Measurements from ENCODE around the gene GMPPB.

- TF ChIP-seq FOXP1 (CRISPR knock-in tag; IDR thresholded peaks at IDR 0.05; ENCODE audit: borderline replicate concordance): no peak
- TF ChIP-seq, protein P1, sequence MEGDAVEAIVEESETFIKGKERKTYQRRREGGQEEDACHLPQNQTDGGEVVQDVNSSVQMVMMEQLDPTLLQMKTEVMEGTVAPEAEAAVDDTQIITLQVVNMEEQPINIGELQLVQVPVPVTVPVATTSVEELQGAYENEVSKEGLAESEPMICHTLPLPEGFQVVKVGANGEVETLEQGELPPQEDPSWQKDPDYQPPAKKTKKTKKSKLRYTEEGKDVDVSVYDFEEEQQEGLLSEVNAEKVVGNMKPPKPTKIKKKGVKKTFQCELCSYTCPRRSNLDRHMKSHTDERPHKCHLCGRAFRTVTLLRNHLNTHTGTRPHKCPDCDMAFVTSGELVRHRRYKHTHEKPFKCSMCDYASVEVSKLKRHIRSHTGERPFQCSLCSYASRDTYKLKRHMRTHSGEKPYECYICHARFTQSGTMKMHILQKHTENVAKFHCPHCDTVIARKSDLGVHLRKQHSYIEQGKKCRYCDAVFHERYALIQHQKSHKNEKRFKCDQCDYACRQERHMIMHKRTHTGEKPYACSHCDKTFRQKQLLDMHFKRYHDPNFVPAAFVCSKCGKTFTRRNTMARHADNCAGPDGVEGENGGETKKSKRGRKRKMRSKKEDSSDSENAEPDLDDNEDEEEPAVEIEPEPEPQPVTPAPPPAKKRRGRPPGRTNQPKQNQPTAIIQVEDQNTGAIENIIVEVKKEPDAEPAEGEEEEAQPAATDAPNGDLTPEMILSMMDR (IDR thresholded peaks at IDR 0.05): no peak
- TF ChIP-seq, protein P2, sequence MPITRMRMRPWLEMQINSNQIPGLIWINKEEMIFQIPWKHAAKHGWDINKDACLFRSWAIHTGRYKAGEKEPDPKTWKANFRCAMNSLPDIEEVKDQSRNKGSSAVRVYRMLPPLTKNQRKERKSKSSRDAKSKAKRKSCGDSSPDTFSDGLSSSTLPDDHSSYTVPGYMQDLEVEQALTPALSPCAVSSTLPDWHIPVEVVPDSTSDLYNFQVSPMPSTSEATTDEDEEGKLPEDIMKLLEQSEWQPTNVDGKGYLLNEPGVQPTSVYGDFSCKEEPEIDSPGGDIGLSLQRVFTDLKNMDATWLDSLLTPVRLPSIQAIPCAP (CRISPR knock-in tag; IDR thresholded peaks at IDR 0.05): no peak
- TF ChIP-seq ZNF512 (CRISPR knock-in tag; IDR thresholded peaks at IDR 0.05; ENCODE audit: borderline replicate concordance): no peak
- TF ChIP-seq CBFB (CRISPR knock-in tag; IDR thresholded peaks at IDR 0.05; ENCODE audit: low read depth): no peak
- TF ChIP-seq, protein P3, sequence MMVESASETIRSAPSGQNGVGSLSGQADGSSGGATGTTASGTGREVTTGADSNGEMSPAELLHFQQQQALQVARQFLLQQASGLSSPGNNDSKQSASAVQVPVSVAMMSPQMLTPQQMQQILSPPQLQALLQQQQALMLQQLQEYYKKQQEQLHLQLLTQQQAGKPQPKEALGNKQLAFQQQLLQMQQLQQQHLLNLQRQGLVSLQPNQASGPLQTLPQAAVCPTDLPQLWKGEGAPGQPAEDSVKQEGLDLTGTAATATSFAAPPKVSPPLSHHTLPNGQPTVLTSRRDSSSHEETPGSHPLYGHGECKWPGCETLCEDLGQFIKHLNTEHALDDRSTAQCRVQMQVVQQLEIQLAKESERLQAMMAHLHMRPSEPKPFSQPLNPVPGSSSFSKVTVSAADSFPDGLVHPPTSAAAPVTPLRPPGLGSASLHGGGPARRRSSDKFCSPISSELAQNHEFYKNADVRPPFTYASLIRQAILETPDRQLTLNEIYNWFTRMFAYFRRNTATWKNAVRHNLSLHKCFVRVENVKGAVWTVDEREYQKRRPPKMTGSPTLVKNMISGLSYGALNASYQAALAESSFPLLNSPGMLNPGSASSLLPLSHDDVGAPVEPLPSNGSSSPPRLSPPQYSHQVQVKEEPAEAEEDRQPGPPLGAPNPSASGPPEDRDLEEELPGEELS (CRISPR knock-in tag; IDR thresholded peaks at IDR 0.05): no peak
- no peak for TF ChIP-seq STAT6 (CRISPR knock-in tag; conservative IDR thresholded peaks at IDR 0.05; ENCODE audit: low read depth)
- no peak for TF ChIP-seq MLX (CRISPR knock-in tag; IDR thresholded peaks at IDR 0.05)
- no peak for TF ChIP-seq IRF2 (CRISPR knock-in tag; IDR thresholded peaks at IDR 0.05; ENCODE audit: borderline replicate concordance, low read depth)
- TF ChIP-seq, protein P4, sequence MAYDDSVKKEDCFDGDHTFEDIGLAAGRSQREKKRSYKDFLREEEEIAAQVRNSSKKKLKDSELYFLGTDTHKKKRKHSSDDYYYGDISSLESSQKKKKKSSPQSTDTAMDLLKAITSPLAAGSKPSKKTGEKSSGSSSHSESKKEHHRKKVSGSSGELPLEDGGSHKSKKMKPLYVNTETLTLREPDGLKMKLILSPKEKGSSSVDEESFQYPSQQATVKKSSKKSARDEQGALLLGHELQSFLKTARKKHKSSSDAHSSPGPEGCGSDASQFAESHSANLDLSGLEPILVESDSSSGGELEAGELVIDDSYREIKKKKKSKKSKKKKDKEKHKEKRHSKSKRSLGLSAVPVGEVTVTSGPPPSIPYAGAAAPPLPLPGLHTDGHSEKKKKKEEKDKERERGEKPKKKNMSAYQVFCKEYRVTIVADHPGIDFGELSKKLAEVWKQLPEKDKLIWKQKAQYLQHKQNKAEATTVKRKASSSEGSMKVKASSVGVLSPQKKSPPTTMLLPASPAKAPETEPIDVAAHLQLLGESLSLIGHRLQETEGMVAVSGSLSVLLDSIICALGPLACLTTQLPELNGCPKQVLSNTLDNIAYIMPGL (CRISPR knock-in tag; IDR thresholded peaks at IDR 0.05): no peak
- no peak for TF ChIP-seq ATF3 (CRISPR knock-in tag; conservative IDR thresholded peaks at IDR 0.05)
- no peak for TF ChIP-seq NFYB (CRISPR knock-in tag; conservative IDR thresholded peaks at IDR 0.05; ENCODE audit: low read depth)
Measured at GRCh38 chr3:49709852-49710251, 13.9 kb downstream of the GMPPB start.

Data from WTC11 (cell line).